SK-N-MC (cell line): Measurements from ENCODE around the gene AUTS2.

Experiments
- DNase-seq: peaks from one replicate; pipeline ENCODE4 v3.0.0-alpha.2; 2011; ENCODE audit warnings: low read depth, low spot score
- H3K27ac ChIP-seq: fragments of 200-600 bp; sonication (generic); 2 replicates; pipeline ENCODE4 v1.5.1; 2016; ENCODE audit warnings: mixed run types
- H3K36me3 ChIP-seq: fragments of 200-600 bp; sonication (generic); 2 replicates; pipeline ENCODE4 v1.6.1; 2017; ENCODE audit warnings: antibody characterized with exemption, low read length, mixed read lengths; ENCODE audit not compliant: insufficient read depth
- H3K4me3 ChIP-seq: fragments of 200-600 bp; sonication (generic); 2 replicates; pipeline ENCODE4 v1.5.1; 2016
- H3K9ac ChIP-seq: fragments of 200-600 bp; sonication (generic); 2 replicates; pipeline ENCODE4 v1.8.0; 2017; ENCODE audit warnings: mixed run types, mixed read lengths; ENCODE audit not compliant: insufficient read length
- H3K9me3 ChIP-seq: fragments of 200-600 bp; sonication (generic); 2 replicates; pipeline ENCODE4 v1.6.1; 2017; ENCODE audit warnings: low read depth, mild to moderate bottlenecking, antibody characterized with exemption, low read length, moderate library complexity, mixed read lengths
- EZH2 ChIP-seq: fragments of 200-600 bp; sonication (generic); IDR thresholded peaks from one replicate; pipeline ENCODE4 v1.6.1; 2017; ENCODE audit warnings: antibody characterized with exemption
- FOXP2 ChIP-seq: optimal IDR thresholded peaks from 2 replicates; pipeline ENCODE3; 2011; ENCODE audit warnings: mild to moderate bottlenecking, moderate library complexity; ENCODE audit not compliant: insufficient read depth; ENCODE audit errors: extremely low read length, control extremely low read depth
- POLR2AphosphoS5 ChIP-seq: IDR thresholded peaks from 2 replicates; pipeline ENCODE4 v1.6.1; 2012; ENCODE audit warnings: mild to moderate bottlenecking, low read depth, low read length, borderline replicate concordance

AUTS2 gene

GRCh38 chr7:70700055-70700940, 1102.0 kb downstream of the AUTS2 start:
- Histone ChIP-seq H3K36me3 (peaks cover 42% of the 10 kb centered on the region), H3K4me3 (no peak overlapping the region), H3K9me3 (no peaks in the 10 kb centered on the region), H3K27ac (no peak overlapping the region), H3K9ac (no peak overlapping the region)
- no peak for TF ChIP-seq EZH2
- no peak for TF ChIP-seq FOXP2
- no peak for TF ChIP-seq POLR2AphosphoS5
- DNase-seq: no peak

- DNase-seq: no peak
- no peak overlapping the region for H3K27ac ChIP-seq
- no peak overlapping the region for H3K4me3 ChIP-seq
- no peak for TF ChIP-seq FOXP2
- no peak for TF ChIP-seq EZH2
- TF ChIP-seq POLR2AphosphoS5: no peak
- H3K9me3 ChIP-seq: no peaks in the 10 kb centered on the region
- H3K9ac ChIP-seq: no peak overlapping the region
- peaks cover 49% of the 10 kb centered on the region for H3K36me3 ChIP-seq
These were observed 1102.7 kb downstream of the AUTS2 start for GRCh38 chr7:70700941-70701425.

GRCh38 chr7:70701477-70701876, 1103.2 kb downstream of the AUTS2 start:
- Histone ChIP-seq H3K27ac (no peak overlapping the region), H3K4me3 (no peak overlapping the region)

GRCh38 chr7:70701991-70702390, 1103.7 kb downstream of the AUTS2 start:
- H3K27ac ChIP-seq: no peak overlapping the region
- H3K9ac ChIP-seq: no peak overlapping the region
- no peak overlapping the region for H3K4me3 ChIP-seq
- peaks cover 53% of the 10 kb centered on the region for H3K36me3 ChIP-seq
- H3K9me3 ChIP-seq: no peaks in the 10 kb centered on the region
- TF ChIP-seq POLR2AphosphoS5: no peak
- no peak for TF ChIP-seq FOXP2
- no peak for TF ChIP-seq EZH2
- no peak for DNase-seq

More at GRCh38 chr7:70701477-70701876, 1103.2 kb downstream of the AUTS2 start:
- H3K9ac ChIP-seq: no peak overlapping the region
- peaks cover 53% of the 10 kb centered on the region for H3K36me3 ChIP-seq
- DNase-seq: no peak
- TF ChIP-seq FOXP2 (no peak), POLR2AphosphoS5 (no peak), EZH2 (no peak)
- H3K9me3 ChIP-seq: no peaks in the 10 kb centered on the region

- peaks cover 50% of the 10 kb centered on the region for H3K36me3 ChIP-seq
- DNase-seq: peak; percentile 37
- H3K9me3 ChIP-seq: no peaks in the 10 kb centered on the region
- no peak for TF ChIP-seq POLR2AphosphoS5
- no peak overlapping the region for H3K27ac ChIP-seq
- peak overlapping the region; percentile 11; the same call in 1 of the 2 replicates for H3K4me3 ChIP-seq
- H3K9ac ChIP-seq: no peak overlapping the region
These were observed 1105.5 kb downstream of the AUTS2 start for GRCh38 chr7:70703785-70704184.

- no peaks in the 10 kb centered on the region for H3K9me3 ChIP-seq
- H3K9ac ChIP-seq: peak overlapping the region; percentile 17
- H3K27ac ChIP-seq: peak overlapping the region; percentile 39; the same call in 1 of the 2 replicates
- no peak for DNase-seq
- peaks cover 40% of the 10 kb centered on the region; the same call in 1 of the 2 replicates for H3K36me3 ChIP-seq
- TF ChIP-seq POLR2AphosphoS5 (no peak; the same call in 1 of the 2 replicates), FOXP2 (no peak), EZH2 (no peak)
- H3K4me3 ChIP-seq: peak overlapping the region; percentile 29; the same call in 1 of the 2 replicates
These were observed 1106.6 kb downstream of the AUTS2 start for GRCh38 chr7:70704831-70705346.

GRCh38 chr7:70706204-70706603, 1107.9 kb downstream of the AUTS2 start:
- Histone ChIP-seq H3K9ac (no peak overlapping the region), H3K36me3 (peaks cover 30% of the 10 kb centered on the region; the same call in 1 of the 2 replicates), H3K27ac (no peak overlapping the region), H3K9me3 (no peaks in the 10 kb centered on the region), H3K4me3 (no peak overlapping the region)
- no peak for TF ChIP-seq POLR2AphosphoS5
- no peak for TF ChIP-seq EZH2
- no peak for TF ChIP-seq FOXP2
- no peak for DNase-seq

- H3K4me3 ChIP-seq: no peak overlapping the region
- H3K9ac ChIP-seq: no peak overlapping the region
- TF ChIP-seq POLR2AphosphoS5 (no peak), FOXP2 (no peak)
- H3K27ac ChIP-seq: no peak overlapping the region
- no peak for DNase-seq
- peaks cover 25% of the 10 kb centered on the region; the same call in 1 of the 2 replicates for H3K36me3 ChIP-seq
- no peaks in the 10 kb centered on the region for H3K9me3 ChIP-seq
These were observed 1108.4 kb downstream of the AUTS2 start for GRCh38 chr7:70706698-70707097.
